ENCODE results near the gene NFATC2. TPM values are rescaled to one million over a fixed set of nuclear protein-coding genes. Genes with fewer than 3 reads are reported as not detected.

NFATC2 gene
- total and polyA plus RNA-seq, 2 of the 8 experiments (the other 6 are each of a cell fraction or from before 2014, with no cell fraction given): 0.27 to 0.91 TPM

DNA sequence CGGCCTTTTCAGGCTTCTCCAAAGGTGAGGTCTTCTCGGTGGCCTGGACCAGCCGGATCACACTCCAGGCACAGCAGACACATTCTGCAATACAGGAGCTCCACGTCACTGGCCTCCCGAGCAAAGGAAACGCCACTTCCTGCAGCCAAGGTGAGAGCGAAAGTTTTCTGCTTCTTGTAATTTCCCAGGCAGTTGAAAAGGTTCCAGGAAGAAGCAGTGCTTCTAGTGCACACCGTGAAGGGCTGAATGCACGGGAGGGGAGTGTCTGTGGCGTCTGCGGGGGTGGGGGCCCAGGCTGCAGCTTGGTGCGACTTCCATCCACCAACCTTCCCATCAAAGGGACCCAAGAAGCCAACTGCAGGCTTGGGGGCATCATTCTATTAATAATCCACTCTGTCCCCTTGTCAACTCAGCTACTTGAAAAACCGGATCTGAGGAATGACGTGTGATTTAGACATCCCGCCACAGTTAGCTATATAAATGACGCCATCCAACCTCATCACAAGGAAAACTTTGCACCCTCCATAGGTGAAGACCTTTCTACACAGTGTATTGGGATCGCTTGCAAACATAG lies 61.1 kb downstream of the NFATC2 start:
- no peak overlapping the region for H2BK20ac ChIP-seq (ENCODE audit: low read length)
- TF ChIP-seq GABPA (IDR thresholded peaks at IDR 0.05; ENCODE audit: borderline replicate concordance, insufficient read depth, low read length) (no peak), SIN3A (conservative IDR thresholded peaks at IDR 0.05 in 1 of 2, IDR thresholded peaks at IDR 0.05 in 1 of 2; ENCODE audit: low read depth in 1 of 2, low read length in 2 of 2) (no peak), SIRT6 (IDR thresholded peaks at IDR 0.05; ENCODE audit: low read length) (no peak), ASH2L (IDR thresholded peaks at IDR 0.05; ENCODE audit: low read length) (no peak), TCF12 (IDR thresholded peaks at IDR 0.05; ENCODE audit: low read depth, low read length) (no peak), NANOG (IDR thresholded peaks at IDR 0.05; ENCODE audit: insufficient read depth, low read depth, low read length, poor library complexity, severe bottlenecking) (no peak), CTBP2 (IDR thresholded peaks at IDR 0.05; ENCODE audit: borderline replicate concordance, insufficient read depth, insufficient read length, low read length) (no peak), EP300 (IDR thresholded peaks at IDR 0.05; ENCODE audit: borderline replicate concordance in 1 of 2, low read depth in 2 of 2, low read length in 2 of 2) (no peak), SUZ12 (IDR thresholded peaks at IDR 0.05; ENCODE audit: low read length) (no peak), BACH1 (IDR thresholded peaks at IDR 0.05; ENCODE audit: low read length) (no peak), RNF2 (IDR thresholded peaks at IDR 0.05; ENCODE audit: borderline replicate concordance, low read depth, low read length, missing control alignments, poor library complexity, severe bottlenecking) (no peak)
- TF ChIP-seq, protein P1, sequence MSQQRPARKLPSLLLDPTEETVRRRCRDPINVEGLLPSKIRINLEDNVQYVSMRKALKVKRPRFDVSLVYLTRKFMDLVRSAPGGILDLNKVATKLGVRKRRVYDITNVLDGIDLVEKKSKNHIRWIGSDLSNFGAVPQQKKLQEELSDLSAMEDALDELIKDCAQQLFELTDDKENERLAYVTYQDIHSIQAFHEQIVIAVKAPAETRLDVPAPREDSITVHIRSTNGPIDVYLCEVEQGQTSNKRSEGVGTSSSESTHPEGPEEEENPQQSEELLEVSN (IDR thresholded peaks at IDR 0.05): no peak

More for the DNA sequence above, 61.1 kb downstream of the NFATC2 start:
- H3K9ac ChIP-seq (replicated peaks in 1 of 4; ENCODE audit: extremely low read depth in 1 of 4, low read depth in 3 of 4, low read length in 3 of 4): no peak overlapping the region
- H3K27ac ChIP-seq (ENCODE audit: low read depth, low read length): no peak overlapping the region
- DNase-seq (ENCODE audit: low read depth in 1 of 2, low spot score in 2 of 2) (no peak), FAIRE-seq (no peak)
- no peak overlapping the region for H4K8ac ChIP-seq (ENCODE audit: extremely low read depth, insufficient read depth, low read length)
- POLR2A ChIA-PET (ENCODE audit: partially characterized antibody): interaction anchor here (1.1 to 1.2 kb wide), 2 partner anchors 58 to 94 kb away, joined by 3 read pairs; no protein-coding TSS in a partner anchor
- H3K79me2 ChIP-seq (ENCODE audit: control insufficient read depth in 1 of 2, insufficient read depth in 2 of 2, low read length in 2 of 2): no peaks in the 10 kb centered on the region
- no peak overlapping the region for H4K5ac ChIP-seq (ENCODE audit: insufficient read length, low read depth, low read length)
- H3K18ac ChIP-seq (ENCODE audit: extremely low read depth, low read length): no peak overlapping the region
- H3K14ac ChIP-seq (ENCODE audit: insufficient read length): no peak overlapping the region
- no peak overlapping the region for H3K56ac ChIP-seq (replicated peaks; ENCODE audit: insufficient read length, low read depth, low read length)
- no peaks in the 10 kb centered on the region for H3K4me1 ChIP-seq (replicated peaks in 1 of 4; ENCODE audit: control insufficient read depth in 3 of 4, insufficient read depth in 4 of 4, low read length in 3 of 4)
- no peak overlapping the region for H2BK5ac ChIP-seq (ENCODE audit: low read depth, low read length)
- no peaks in the 10 kb centered on the region for H3K9me3 ChIP-seq (ENCODE audit: insufficient read depth in 2 of 2, low read depth in 1 of 2, low read length in 1 of 2)
- no peak overlapping the region for H2BK120ac ChIP-seq (replicated peaks; ENCODE audit: low read depth, low read length)
- no peak overlapping the region for H2BK12ac ChIP-seq (ENCODE audit: low read depth, low read length)
- H3K23me2 ChIP-seq (ENCODE audit: low read depth, low read length): no peaks in the 10 kb centered on the region
- no peak overlapping the region for H3K4me2 ChIP-seq (ENCODE audit: insufficient read depth in 1 of 2, low read depth in 2 of 2, low read length in 2 of 2)
- no peak overlapping the region for H2AFZ ChIP-seq (ENCODE audit: low read length)
- H4K91ac ChIP-seq (replicated peaks; ENCODE audit: insufficient read length, low read length): no peak overlapping the region
- 89% methylated on average over 12 of the region's 17 CpGs; no CpG with 5 or more reads in 1 of the 2 experiments for WGBS, 2 experiments (ENCODE audit: extremely low coverage in 1 of 2, insufficient coverage in 1 of 2, insufficient read length in 1 of 2, insufficient replicate concordance in 2 of 2, low coverage in 1 of 2, low lambda C conversion rate in 2 of 2, missing lambda C conversion rate in 1 of 2)
- no peaks in the 10 kb centered on the region for H3K27me3 ChIP-seq (replicated peaks in 1 of 4; ENCODE audit: control insufficient read depth in 3 of 4, extremely low read depth in 1 of 4, insufficient read depth in 3 of 4, low read length in 3 of 4)
- H3K4me3 ChIP-seq (ENCODE audit: extremely low read depth in 1 of 4, insufficient read depth in 2 of 4, low read depth in 3 of 4, low read length in 4 of 4): no peak overlapping the region
- CTCF ChIA-PET (ENCODE audit: partially characterized antibody): interaction anchor here (0.6 to 1.6 kb wide), 4 partner anchors 48 to 494 kb away, joined by 3 to 6 read pairs (median 4); no protein-coding TSS in a partner anchor
- no peaks in the 10 kb centered on the region for H4K20me1 ChIP-seq (replicated peaks in 1 of 2; ENCODE audit: control insufficient read depth in 1 of 2, insufficient read depth in 2 of 2, low read length in 2 of 2)
- no peak overlapping the region for H3K23ac ChIP-seq (ENCODE audit: insufficient read length)
- H2BK15ac ChIP-seq (ENCODE audit: low read length): no peak overlapping the region
- H3K36me3 ChIP-seq (ENCODE audit: control insufficient read depth in 2 of 4, insufficient read depth in 4 of 4, low read length in 3 of 4): no peaks in the 10 kb centered on the region
- no peak overlapping the region for H3K4ac ChIP-seq (replicated peaks; ENCODE audit: insufficient read length, low read depth, low read length)
- H3K79me1 ChIP-seq (ENCODE audit: low read depth, low read length): no peaks in the 10 kb centered on the region
- no peak overlapping the region for H2AK5ac ChIP-seq (ENCODE audit: low read depth, low read length)
